ENCODE results near the gene ZNF423. TPM values are rescaled to one million over a fixed set of nuclear protein-coding genes. Genes with fewer than 3 reads are reported as not detected.

ZNF423 gene
- total RNA-seq, 6 experiments from 2014 or later = not detected

DNA sequence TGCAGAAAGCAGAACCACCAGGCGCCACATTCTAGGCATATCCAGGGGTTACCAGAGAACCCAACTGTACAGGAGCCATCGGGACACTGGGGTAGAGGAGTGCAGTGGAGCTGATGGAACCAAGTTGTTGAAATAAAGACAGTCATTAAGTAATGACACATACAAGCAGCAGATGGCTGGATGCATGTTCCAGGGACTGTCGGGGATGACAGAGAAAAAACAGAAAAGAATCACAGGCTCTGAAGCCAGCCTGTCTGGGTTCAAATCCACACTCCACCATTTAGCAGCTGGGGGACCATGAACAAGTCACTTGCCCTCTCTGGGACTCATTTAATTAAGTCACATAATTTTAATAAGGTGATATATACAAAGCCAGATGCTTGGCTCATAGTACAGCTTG is 117.1 kb downstream of the ZNF423 start:
- no peak for DNase-seq
- Mint-ChIP-seq H3K4me3 (no peak overlapping the region), H3K27ac (no peak overlapping the region), H3K4me1 (ENCODE audit: low read depth) (no peaks in the 10 kb centered on the region), H3K9me3 (peaks cover 10% of the 10 kb centered on the region; the same call in 1 of the 2 replicates), H3K36me3 (ENCODE audit: low read depth) (no peaks in the 10 kb centered on the region), H3K27me3 (ENCODE audit: insufficient read depth) (peaks cover under 1% of the 10 kb centered on the region; the same call in 1 of the 2 replicates)
- TF ChIP-seq, protein P1, sequence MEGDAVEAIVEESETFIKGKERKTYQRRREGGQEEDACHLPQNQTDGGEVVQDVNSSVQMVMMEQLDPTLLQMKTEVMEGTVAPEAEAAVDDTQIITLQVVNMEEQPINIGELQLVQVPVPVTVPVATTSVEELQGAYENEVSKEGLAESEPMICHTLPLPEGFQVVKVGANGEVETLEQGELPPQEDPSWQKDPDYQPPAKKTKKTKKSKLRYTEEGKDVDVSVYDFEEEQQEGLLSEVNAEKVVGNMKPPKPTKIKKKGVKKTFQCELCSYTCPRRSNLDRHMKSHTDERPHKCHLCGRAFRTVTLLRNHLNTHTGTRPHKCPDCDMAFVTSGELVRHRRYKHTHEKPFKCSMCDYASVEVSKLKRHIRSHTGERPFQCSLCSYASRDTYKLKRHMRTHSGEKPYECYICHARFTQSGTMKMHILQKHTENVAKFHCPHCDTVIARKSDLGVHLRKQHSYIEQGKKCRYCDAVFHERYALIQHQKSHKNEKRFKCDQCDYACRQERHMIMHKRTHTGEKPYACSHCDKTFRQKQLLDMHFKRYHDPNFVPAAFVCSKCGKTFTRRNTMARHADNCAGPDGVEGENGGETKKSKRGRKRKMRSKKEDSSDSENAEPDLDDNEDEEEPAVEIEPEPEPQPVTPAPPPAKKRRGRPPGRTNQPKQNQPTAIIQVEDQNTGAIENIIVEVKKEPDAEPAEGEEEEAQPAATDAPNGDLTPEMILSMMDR (IDR thresholded peaks at IDR 0.05) = no peak

DNA sequence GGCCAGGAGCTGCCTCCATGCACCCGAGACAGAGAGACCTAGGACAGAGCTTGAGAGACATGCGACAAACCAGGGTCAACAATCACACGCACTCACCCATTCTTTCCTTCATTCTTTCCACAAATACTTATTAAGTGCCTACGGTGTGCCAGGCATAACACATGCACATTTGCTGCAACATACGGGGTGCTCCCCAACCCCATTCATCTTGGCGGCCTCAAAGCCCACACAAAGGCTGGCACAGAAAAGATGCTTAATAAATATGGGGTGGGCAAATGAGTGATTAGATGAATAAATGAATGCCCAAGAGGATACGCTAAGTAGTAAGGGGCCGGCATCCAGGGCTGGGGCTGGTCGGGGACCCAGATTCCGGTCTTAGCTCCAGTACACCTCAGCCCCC is 117.9 kb downstream of the ZNF423 start:
- no peaks in the 10 kb centered on the region for H3K36me3 Mint-ChIP-seq (ENCODE audit: low read depth)
- no peak overlapping the region for H3K4me3 Mint-ChIP-seq
- TF ChIP-seq, protein P1 (IDR thresholded peaks at IDR 0.05) = no peak
- no peaks in the 10 kb centered on the region for H3K27me3 Mint-ChIP-seq (ENCODE audit: insufficient read depth)
- H3K4me1 Mint-ChIP-seq (ENCODE audit: low read depth) = no peaks in the 10 kb centered on the region
- H3K9me3 Mint-ChIP-seq = peaks cover 10% of the 10 kb centered on the region; the same call in 1 of the 2 replicates
- DNase-seq = no peak
- H3K27ac Mint-ChIP-seq = no peak overlapping the region

DNA sequence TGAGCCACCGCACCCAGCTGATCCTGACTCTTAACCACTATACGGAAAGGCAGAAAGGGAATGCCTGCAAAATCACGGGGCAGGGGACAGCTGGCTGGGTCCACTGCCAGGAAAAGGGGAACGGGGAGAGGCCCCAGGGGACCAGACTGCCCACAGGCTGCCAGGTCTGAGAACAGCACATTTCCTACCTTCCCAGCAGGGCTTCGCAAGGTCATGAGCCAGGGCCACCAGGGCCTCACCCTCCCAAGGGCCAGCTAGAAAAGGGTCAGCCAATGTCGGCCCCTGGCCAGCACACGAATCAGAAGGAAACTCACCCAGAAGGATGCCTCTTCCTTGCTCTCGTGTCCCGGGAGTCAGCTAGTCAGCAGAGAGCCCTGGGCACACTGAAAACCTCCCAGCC is 118.4 kb downstream of the ZNF423 start:
- no peak overlapping the region for H3K27ac Mint-ChIP-seq
- H3K27me3 Mint-ChIP-seq (ENCODE audit: insufficient read depth) = no peaks in the 10 kb centered on the region
- no peak for DNase-seq
- H3K9me3 Mint-ChIP-seq = peaks cover 10% of the 10 kb centered on the region; the same call in 1 of the 2 replicates
- no peaks in the 10 kb centered on the region for H3K4me1 Mint-ChIP-seq (ENCODE audit: low read depth)
- TF ChIP-seq, protein P1 (IDR thresholded peaks at IDR 0.05) = no peak
- no peaks in the 10 kb centered on the region for H3K36me3 Mint-ChIP-seq (ENCODE audit: low read depth)
- no peak overlapping the region for H3K4me3 Mint-ChIP-seq

DNA sequence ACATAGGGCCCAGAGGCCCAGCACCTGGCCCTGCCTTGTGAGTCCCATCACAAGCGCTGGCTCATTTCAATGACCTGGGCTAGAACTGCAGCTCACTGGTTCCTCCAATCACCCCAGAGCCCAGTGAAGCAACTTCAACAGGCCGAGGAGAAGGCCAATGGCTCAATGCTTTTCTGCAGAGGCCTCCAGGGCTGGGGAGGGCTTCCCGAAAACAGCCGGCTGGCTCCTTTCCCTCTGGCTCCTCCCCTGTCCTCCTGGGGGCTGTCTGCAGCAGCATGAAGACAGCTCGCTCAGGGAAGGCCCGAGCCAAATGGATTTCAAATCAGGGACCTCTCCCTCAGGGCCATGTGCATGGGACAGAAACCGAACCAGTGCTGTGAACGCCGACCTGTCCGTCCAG is 121.6 kb downstream of the ZNF423 start:
- TF ChIP-seq, protein P1 (IDR thresholded peaks at IDR 0.05) = no peak
- Mint-ChIP-seq H3K4me3 (no peak overlapping the region), H3K9me3 (peaks cover 21% of the 10 kb centered on the region), H3K27me3 (ENCODE audit: insufficient read depth) (no peaks in the 10 kb centered on the region; the same call in 1 of the 2 replicates), H3K4me1 (ENCODE audit: low read depth) (no peaks in the 10 kb centered on the region), H3K36me3 (ENCODE audit: low read depth) (no peaks in the 10 kb centered on the region), H3K27ac (no peak overlapping the region)
- no peak for DNase-seq

DNA sequence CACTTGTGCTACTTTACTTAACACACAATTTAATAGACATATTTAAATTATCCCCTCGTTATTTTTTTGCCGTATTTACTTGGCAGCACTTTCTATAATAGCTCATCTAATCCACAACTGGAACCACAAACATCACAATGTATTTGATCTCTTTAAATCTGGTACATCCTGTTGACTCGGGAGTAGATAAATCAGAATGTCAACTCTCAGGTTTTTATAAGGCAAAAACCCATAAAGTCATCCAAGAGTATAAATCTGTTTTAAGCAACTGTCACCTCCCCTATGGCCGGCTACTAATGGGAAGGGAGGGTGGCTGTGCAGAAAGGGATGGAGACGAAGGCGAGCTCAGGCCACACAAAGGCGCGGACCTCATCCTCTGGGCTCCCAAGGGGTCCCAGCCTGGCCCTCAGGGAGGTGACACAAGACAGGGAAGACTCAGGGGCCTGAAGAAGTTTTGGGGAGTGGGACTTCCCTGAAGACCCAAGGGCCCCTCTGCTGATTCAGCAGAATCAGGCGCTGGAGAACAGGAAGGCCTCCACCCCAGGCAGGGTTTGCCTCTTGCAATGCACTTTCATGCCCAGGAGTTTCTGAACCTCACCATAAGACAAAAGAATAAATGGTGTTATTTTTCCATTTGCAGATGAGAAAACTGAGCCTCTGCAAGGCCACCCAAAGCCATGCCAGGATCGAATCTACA is 122.5 kb downstream of the ZNF423 start:
- peaks cover 21% of the 10 kb centered on the region for H3K9me3 Mint-ChIP-seq
- H3K4me1 Mint-ChIP-seq (ENCODE audit: low read depth) = no peaks in the 10 kb centered on the region
- H3K4me3 Mint-ChIP-seq = no peak overlapping the region
- no peaks in the 10 kb centered on the region; the same call in 1 of the 2 replicates for H3K27me3 Mint-ChIP-seq (ENCODE audit: insufficient read depth)
- H3K27ac Mint-ChIP-seq = no peak overlapping the region
- no peaks in the 10 kb centered on the region for H3K36me3 Mint-ChIP-seq (ENCODE audit: low read depth)
- no peak for DNase-seq
- TF ChIP-seq, protein P1 (IDR thresholded peaks at IDR 0.05) = no peak
